Activated CD8-positive, alpha-beta memory T cell treated with anti-CD3 and anti-CD28 coated beads, Interleukin-2, amount 50 U/mL, for 24 hours (primary cell): ENCODE results near the gene KRTAP12-1.
"Not testable (repeated sequence)": the region's sequence is repeated elsewhere in the genome, so short reads cannot be mapped to it uniquely, and the experiment has no call there.

Experiments
- DNase-seq: peaks from one replicate; pipeline ENCODE4 v3.0.0-alpha.2; 2020; ENCODE audit errors: extremely low read depth

KRTAP12-1 gene

GRCh38 chr21:44644878-44645277, 37.1 kb downstream of the KRTAP12-1 start:
- DNase-seq: no peak

DNA sequence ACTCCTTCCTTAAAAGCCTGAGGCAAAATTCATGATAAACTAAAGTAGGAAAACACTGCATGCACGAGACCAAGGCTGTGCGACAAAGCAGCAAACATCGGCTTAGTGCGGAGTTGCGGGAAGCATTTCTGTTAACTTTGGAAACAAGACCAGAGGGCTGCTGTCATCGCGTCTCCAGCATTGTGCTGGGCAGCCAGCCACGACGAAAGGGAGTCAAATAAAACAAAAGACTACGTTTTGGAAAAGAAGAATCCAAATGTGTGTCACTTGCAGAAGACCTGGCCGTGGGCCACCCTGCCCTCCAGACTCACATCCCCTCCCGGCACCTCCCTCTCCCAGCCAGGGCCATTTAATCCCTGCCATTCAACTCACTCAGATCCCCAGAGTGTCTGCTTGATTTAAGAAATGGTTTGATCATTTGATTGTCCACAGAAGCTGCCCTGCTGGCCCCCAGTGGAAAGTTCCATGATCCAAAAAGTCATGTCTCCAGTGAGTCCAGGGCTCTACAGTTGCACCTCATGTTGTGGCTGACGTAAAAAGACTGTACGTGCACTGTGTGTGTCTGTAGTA, 38.1 kb downstream of the KRTAP12-1 start:
- no peak for DNase-seq

GRCh38 chr21:44640761-44641160, 41.2 kb downstream of the KRTAP12-1 start:
- DNase-seq: no peak

DNA sequence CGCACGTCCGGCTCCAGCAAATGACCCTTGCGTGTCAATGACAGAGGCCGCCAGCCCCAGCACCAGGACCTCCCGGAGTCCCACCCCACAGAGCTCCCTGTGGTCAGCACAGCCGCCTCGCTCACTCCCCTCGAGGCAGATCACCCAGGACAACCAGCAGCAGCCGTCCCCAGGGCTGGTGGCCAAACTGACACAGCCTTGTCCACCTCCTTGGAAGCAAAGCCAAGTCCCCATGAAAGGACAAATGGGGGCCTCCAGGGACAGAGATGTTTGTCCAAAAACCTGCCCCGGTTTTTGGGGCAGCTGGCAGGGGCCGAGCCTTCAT, 42.7 kb downstream of the KRTAP12-1 start:
- DNase-seq: no peak

DNA sequence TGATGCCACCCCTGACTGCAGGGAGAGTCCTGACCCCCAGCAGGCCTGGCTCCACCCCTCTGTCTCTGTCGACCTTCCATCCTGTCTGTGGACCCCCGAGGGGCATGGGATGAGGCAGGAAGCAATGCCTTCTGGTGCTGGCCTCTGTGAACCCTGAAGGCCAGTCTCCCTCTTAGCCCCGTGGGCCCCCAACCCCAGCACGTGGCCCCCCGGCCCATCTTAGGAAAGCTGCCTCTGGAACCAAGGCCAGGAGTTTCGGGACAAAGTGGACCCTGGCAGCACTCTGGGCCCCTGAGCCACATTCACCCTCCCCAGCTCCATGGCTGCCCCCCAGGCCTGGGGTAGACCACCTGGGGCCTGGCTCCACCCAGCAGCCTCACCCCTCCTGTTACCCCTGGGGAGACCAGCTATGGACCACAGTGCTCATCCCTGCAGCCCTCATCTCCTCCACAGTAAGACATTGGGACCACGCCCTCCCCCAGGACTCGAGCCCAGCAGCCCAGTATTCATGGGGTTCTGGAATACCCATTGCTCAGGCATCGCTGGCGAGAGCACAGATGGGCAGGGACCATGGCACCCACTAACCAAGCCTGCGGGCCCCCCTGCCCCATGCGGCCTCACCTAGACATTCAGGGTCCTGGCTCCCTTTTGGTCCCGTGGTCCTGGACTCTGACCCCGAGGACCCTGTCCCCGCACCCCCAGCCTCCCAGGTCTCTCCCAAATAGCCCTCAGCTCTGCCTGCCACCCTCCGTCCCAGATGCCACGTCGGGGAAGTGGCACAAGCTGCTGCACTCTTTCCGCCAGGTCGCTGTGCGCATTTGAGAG, 43.2 kb downstream of the KRTAP12-1 start:
- not testable (repeated sequence) for DNase-seq

GRCh38 chr21:44637851-44638348, 44.1 kb downstream of the KRTAP12-1 start:
- not testable (repeated sequence) for DNase-seq

GRCh38 chr21:44637018-44637850, 44.7 kb downstream of the KRTAP12-1 start, which contains the start of gene KRTAP10-10:
TSS of gene KRTAP10-10 (plus strand) at chr21:44637356. CDS start at chr21:44637418, 62 bp downstream.
- no peak for DNase-seq

- no peak for DNase-seq
Observed at GRCh38 chr21:44636209-44637017, 45.5 kb downstream of the KRTAP12-1 start.

- no peak for DNase-seq
Observed at GRCh38 chr21:44632067-44632466, 49.9 kb downstream of the KRTAP12-1 start.
